Esophagus mucosa (tissue), 1 donor: ENCODE results near the gene CLPX. TPM values are rescaled to one million over a fixed set of nuclear protein-coding genes. Genes with fewer than 3 reads are reported as not detected.
"Not testable (repeated sequence)": the region's sequence is repeated elsewhere in the genome, so short reads cannot be mapped to it uniquely, and the experiment has no call there.

Source experiments
- ATAC-seq: fragments of 200-7000 bp; cut with Tn5 transposase; one replicate; pipeline ENCODE4 v1.9.1; 2020
- total RNA-seq: library from RNA; stranded (reverse); gene quantifications from one replicate; pipeline ENCODE4 v1.2.4, GENCODE V29; 2023
- donor health status: DM: yes; HTN: yes; CAD: no.

CLPX gene
- total RNA-seq, 1 donor from 2014 or later, result 49.3 TPM

- no peak for ATAC-seq
Observed at GRCh38 chr15:65204931-65205660, 20.0 kb upstream of the CLPX start.

DNA sequence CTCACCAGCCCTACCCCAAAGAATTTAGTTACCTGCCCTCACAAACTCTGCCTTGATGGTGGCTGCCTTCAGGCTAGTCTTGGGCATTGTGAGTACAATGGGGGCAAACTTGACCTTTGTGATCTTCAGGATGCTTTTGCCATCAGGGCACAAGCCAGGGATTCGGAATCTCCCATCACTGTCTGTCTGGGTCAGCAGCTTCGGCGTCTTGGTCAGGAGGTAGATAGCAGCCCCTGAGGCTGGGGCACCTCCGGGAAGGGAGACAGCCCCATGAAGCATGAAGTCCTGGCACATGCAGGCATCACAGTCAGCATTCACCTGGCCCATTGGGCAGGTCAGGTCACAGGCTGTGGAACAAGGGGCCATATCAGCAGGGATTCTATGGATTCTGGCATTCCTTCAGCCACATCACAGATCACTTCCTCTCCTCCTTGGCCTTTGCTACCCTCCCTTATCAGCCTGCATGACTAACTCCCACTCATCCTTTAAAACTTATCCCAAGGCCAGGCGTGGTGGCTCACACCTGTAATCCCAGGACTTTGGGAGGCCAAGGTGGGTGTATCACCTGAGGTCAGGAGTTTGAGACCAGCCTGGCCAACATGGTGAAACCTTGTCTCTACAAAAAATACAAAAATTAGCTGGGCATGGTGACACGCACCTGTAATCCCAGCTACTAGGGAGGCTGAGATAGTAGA lies 19.2 kb upstream of the CLPX start:
- no peak for ATAC-seq

DNA sequence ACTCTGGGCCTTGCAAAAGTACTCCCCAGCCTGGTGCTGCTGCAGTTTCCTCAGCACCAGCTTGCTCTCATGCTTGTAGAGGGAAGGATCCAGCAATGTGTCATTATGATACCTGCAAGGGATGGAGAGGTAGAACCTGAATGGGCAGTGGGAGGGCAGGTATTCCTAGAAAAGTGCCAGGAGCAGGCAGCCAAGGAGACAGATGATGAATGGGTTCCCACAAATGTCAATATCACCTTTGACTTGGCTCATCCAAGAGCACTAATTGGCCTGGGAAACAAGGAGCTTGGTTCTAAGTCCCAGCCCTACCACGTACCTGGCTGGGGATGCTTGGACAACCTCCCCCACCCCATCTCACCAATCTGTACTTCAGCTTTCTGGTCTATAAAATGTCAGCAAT lies 16.8 kb upstream of the CLPX start:
- ATAC-seq, result no peak

DNA sequence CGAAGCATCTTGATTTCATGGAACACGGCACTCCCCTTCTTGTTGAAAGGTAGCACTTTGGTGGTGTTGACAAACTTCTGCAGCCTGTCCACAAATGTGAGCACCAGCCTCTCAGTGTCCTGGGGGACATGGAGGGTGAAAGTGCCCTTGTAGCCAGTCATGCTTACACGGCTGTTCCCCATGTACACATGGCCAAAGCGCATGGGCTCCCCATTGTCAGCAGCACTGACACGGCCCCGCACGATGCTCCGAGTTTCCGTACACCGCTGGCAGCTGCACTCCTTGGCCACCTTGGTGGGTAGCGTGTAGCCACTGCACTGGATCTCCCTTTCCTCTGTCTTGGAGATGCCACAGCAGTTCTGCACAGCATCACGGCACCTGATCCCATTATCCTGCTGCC lies 13.4 kb upstream of the CLPX start:
- ATAC-seq, result no peak

DNA sequence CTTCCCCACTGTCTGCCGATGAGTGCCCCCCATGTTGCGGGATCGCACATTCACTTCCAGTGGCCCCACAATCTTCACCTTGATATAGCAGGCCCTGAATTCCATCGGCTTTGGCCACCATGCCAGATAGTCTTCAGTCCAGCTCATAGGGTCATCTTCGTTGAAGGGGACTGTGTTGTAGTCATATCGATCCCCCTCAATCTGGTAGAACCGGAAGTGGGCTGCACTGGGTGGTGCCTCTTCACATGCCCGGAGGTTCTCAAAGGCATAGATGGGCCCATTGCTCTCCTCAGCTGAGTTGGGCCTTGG lies 12.1 kb upstream of the CLPX start:
- no peak for ATAC-seq

DNA sequence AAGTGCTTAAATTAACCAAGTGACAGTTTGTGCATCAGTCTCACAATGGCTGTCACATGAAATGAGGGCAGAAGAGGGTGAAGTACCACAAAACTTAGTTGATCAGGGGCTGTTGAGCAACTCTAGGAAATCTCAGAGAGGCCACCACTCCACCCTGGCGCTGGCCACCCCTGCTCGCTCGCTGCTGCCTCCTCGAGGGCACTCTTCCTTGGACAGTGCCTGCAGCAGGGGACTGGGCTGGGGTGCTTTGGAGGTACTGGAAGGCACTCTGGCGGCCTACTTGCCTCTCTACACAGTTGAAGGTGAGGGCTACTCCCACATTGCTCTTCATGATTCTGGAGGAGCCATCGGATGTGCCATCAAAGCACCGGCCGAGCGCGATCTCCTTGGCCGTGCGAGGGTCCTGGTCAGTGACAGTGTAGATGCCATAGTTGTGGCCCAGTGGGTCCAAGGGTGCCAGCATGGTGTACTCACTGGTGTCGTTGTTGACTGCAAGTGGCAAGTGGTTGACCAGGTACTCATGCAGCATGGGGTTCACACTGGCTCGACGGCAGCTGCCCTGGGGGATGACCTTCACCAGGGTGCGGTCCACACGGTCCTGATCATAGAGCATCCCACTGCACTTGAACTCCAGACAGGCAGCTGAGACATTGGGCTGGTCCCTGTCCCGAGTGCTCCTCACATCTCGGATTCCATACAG lies 11.6 kb upstream of the CLPX start:
- ATAC-seq, result no peak

GRCh38 chr15:65195548-65195923 lies 10.4 kb upstream of the CLPX start:
- no peak for ATAC-seq

DNA sequence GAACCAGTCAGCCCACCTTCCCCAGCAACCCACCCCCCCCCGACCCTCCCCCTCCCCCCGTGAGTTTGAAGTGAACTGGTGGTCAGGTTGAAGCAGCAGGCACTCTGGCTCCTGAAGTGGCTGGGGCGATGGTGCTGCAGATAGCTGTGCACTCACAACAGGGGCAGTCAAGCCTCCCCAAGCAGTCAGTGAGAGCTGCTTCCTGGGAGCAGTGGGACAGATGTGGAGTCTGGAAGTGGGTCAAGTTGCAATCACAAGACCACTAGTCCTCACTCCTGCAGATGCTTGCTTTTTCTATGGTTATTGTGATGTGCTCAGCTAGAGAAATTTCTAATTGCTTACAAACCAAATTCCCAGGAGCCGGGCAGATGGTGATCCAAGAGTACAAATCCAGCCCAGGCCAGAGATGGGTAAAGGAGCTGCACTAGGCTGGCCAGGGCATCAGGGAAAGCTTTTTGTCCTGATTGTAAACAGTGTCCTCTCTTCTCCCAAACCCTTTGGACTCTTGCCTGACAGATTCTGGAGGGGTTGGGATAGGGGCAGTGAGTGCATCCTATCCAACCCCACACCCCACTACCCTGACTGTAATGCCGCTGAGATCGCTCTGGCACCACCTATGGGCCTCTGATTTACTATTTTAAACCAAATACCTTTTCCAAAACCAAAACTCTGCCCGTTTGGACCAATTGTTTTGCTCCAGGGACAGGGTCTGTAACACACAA lies 9.8 kb upstream of the CLPX start:
- ATAC-seq, result no peak

DNA sequence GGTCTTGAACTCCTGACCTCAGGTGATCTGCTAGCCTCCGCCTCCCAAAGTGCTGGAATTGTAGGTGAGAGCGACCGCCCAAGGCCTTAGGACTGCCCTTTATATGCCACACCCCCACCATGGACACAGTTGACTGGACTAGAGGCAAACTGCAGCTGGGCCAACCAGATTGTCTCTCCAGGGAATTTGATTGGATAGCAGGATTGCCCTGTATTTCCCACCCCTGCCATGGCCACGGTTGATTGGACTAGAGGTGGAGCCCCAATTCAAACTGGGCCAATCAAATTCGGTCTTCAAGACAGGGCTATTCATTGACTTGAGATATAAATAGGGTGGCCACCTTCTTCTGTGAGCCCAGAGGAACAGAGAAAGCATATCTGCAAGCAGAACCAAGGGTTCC lies 6.9 kb upstream of the CLPX start:
- ATAC-seq, result peak; percentile 25

- ATAC-seq, result no peak
Observed at GRCh38 chr15:65189102-65189740, 4.1 kb upstream of the CLPX start.

- ATAC-seq, result not testable (repeated sequence)
Observed at GRCh38 chr15:65188472-65188871, 3.3 kb upstream of the CLPX start.

DNA sequence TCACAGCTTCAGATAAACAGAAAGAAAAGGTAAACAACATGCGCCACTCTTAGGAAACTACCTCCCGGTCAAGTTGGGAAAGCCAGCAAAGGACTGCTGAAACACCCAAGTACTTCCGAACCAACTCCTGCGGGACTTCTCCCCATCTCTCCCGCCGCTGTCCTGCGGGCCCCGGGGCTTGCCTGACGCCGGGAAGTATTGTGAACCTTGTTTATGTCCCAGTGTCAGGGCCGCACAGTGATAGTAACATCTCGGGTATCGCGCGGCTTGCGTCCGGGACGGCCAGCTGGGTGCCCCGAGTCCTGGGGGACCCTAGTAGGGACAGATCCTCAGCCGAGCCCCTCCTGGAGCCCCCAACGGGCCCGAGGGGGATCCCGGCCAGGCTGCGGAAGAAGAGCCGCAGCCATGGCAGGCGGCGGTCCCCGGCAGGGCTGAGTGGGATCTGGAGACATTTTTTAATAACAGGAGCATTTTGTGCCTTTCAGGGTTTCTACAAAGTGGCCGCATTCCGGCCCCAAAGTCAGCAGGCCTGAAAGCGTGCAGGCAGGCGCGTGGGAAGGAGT lies 756 bp downstream of the CLPX start:
- peak; percentile 22 for ATAC-seq

- ATAC-seq, result no peak
Observed at GRCh38 chr15:65183865-65184159, 1.3 kb downstream of the CLPX start.

DNA sequence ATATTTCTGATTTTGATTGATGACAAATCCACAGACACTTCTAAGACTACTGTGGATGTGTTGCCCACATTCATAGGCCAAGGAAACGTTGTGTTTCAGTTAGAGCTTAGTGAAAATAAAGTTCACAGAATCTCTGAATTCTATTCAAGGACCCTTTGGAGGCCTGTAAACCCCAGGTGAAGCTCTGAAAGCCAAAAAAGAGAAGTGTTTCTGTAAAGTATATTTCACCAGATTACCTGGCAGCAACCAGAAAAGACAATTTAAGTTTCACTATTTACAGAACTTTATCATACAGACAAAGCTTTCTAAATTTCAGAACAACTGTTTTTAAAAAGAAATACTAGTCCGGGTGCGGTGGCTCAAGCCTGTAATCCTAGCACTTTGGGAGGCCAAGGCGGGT lies 2.6 kb downstream of the CLPX start:
- no peak for ATAC-seq

GRCh38 chr15:65181582-65182353 lies 3.4 kb downstream of the CLPX start:
- ATAC-seq, result not testable (repeated sequence)

GRCh38 chr15:65180167-65180566 lies 5.0 kb downstream of the CLPX start:
- no peak for ATAC-seq

- peak; percentile 91 for ATAC-seq
Observed at GRCh38 chr15:65177901-65178300, 7.2 kb downstream of the CLPX start.

- no peak for ATAC-seq
Observed at GRCh38 chr15:65176056-65176455, 9.1 kb downstream of the CLPX start.

DNA sequence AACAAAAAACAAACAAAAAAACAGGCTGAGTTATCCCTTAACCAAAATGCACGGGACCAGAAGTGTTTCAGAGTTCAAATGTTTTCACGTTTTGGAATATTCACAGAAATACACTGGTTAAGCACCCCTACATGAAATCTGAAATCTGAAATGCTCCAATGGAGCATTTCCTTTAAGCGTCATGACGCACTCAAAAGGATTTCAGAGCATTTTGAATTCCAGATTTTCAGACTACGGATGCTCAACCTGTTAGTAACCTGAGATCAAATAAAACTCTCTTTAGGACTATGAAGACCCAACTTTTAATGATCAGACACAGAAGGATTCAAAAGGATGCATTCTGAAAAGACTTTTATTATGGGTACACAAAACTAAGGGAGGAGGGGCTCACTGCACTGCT lies 9.6 kb downstream of the CLPX start:
- ATAC-seq, result no peak

GRCh38 chr15:65174509-65174908 lies 10.6 kb downstream of the CLPX start:
- ATAC-seq, result no peak

DNA sequence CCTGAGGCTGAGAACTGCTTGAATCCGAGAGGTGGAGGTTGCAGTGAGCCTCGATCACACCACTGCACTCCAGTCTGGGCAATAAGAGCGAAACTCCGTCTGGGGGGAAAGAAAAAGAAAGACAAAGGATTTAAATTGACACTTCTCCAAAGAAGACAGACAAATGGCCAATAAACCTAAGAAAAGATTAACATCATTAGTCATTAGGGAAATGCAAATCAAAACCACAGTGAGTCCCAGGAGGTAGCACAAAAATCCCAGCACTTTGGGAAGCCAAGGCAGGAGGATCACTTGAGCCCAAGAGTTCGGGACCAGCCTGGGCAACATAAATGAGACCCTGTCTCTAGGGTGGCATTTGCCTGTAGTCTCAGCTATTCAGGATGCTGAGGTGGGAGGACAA lies 12.6 kb downstream of the CLPX start:
- no peak for ATAC-seq

- ATAC-seq, result peak; percentile 95
Observed at GRCh38 chr15:65171428-65171827, 13.7 kb downstream of the CLPX start.
